Type B pancreatic cell (in vitro differentiated cells): ENCODE measurements around the gene CSNK1D. TPM values are rescaled to one million over a fixed set of nuclear protein-coding genes. Genes with fewer than 3 reads are reported as not detected.
A peak's percentile ranks its signal among the peaks of the same experiment; 100 is the strongest.

Experiments used
- DNase-seq: peaks from one replicate; pipeline ENCODE4 v3.0.0; 2021; ENCODE audit warnings: mixed read lengths; ENCODE audit not compliant: unreplicated experiment; ENCODE audit errors: extremely low spot score
- H3K27ac Mint-ChIP-seq: 2 replicates; pipeline ENCODE4 v1.8.0; 2021; ENCODE audit warnings: mild to moderate bottlenecking, mixed read lengths
- H3K27me3 Mint-ChIP-seq: 2 replicates; pipeline ENCODE4 v1.8.0; 2021; ENCODE audit warnings: mixed read lengths
- H3K36me3 Mint-ChIP-seq: 2 replicates; pipeline ENCODE4 v1.8.0; 2021; ENCODE audit warnings: mixed read lengths
- H3K4me1 Mint-ChIP-seq: one replicate; pipeline ENCODE4 v1.8.0; 2021; ENCODE audit warnings: mixed read lengths; ENCODE audit not compliant: unreplicated experiment
- H3K4me3 Mint-ChIP-seq: 2 replicates; pipeline ENCODE4 v1.8.0; 2021; ENCODE audit warnings: mild to moderate bottlenecking, mixed read lengths
- H3K9me3 Mint-ChIP-seq: 2 replicates; pipeline ENCODE4 v1.8.0; 2021; ENCODE audit warnings: mixed read lengths
- CTCF ChIP-seq: fragments of 200-600 bp; sonication (generic); conservative IDR thresholded peaks from 2 replicates; pipeline ENCODE4 v1.5.0; 2021; ENCODE audit warnings: antibody characterized with exemption, mild to moderate bottlenecking
- total RNA-seq: library from RNA; stranded (reverse); gene quantifications from 2 replicates; pipeline ENCODE4 v1.2.1, GENCODE V29; 2021; ENCODE audit warnings: low replicate concordance

Gene CSNK1D
- total RNA-seq, 1 donor from 2014 or later = 176 TPM

GRCh38 chr17:82205720-82206508, 67.6 kb downstream of the CSNK1D start:
- Mint-ChIP-seq H3K27ac (peak overlapping the region; percentile 98), H3K4me1 (peaks cover 12% of the 10 kb centered on the region), H3K27me3 (no peaks in the 10 kb centered on the region)

GRCh38 chr17:82204831-82205719, 68.4 kb downstream of the CSNK1D start:
- Mint-ChIP-seq H3K27ac (peak overlapping the region; percentile 98), H3K9me3 (no peaks in the 10 kb centered on the region), H3K4me1 (peaks cover 12% of the 10 kb centered on the region), H3K4me3 (no peak overlapping the region), H3K36me3 (no peaks in the 10 kb centered on the region), H3K27me3 (no peaks in the 10 kb centered on the region)
- DNase-seq = no peak
- no peak for TF ChIP-seq CTCF

More at GRCh38 chr17:82205720-82206508, 67.6 kb downstream of the CSNK1D start:
- Mint-ChIP-seq H3K36me3 (no peaks in the 10 kb centered on the region), H3K9me3 (no peaks in the 10 kb centered on the region), H3K4me3 (peak overlapping the region; percentile 76)
- TF ChIP-seq CTCF = peak; percentile 88
- DNase-seq = no peak

GRCh38 chr17:82203920-82204319, 69.6 kb downstream of the CSNK1D start:
- no peaks in the 10 kb centered on the region for H3K27me3 Mint-ChIP-seq
- no peak overlapping the region for H3K27ac Mint-ChIP-seq
- DNase-seq = no peak
- no peak for TF ChIP-seq CTCF
- H3K4me3 Mint-ChIP-seq = no peak overlapping the region
- no peaks in the 10 kb centered on the region for H3K36me3 Mint-ChIP-seq
- peaks cover 12% of the 10 kb centered on the region for H3K4me1 Mint-ChIP-seq
- H3K9me3 Mint-ChIP-seq = no peaks in the 10 kb centered on the region

- Mint-ChIP-seq H3K27ac (no peak overlapping the region), H3K9me3 (no peaks in the 10 kb centered on the region), H3K36me3 (peaks cover 3% of the 10 kb centered on the region), H3K27me3 (no peaks in the 10 kb centered on the region), H3K4me3 (no peak overlapping the region), H3K4me1 (peaks cover 12% of the 10 kb centered on the region)
- DNase-seq = no peak
- no peak for TF ChIP-seq CTCF
Observed at GRCh38 chr17:82202981-82203380, 70.5 kb downstream of the CSNK1D start.

GRCh38 chr17:82201498-82201910, 72.0 kb downstream of the CSNK1D start:
- H3K27ac Mint-ChIP-seq = no peak overlapping the region
- H3K4me3 Mint-ChIP-seq = no peak overlapping the region
- no peaks in the 10 kb centered on the region for H3K27me3 Mint-ChIP-seq
- TF ChIP-seq CTCF = no peak
- peaks cover 12% of the 10 kb centered on the region for H3K4me1 Mint-ChIP-seq
- H3K36me3 Mint-ChIP-seq = peaks cover 5% of the 10 kb centered on the region
- no peaks in the 10 kb centered on the region for H3K9me3 Mint-ChIP-seq
- DNase-seq = no peak
